DND-41 (cell line): ENCODE data around the gene EXOC6.

Experiments used
- ATAC-seq: fragments of 200-7000 bp; cut with Tn5 transposase; 3 replicates; pipeline ENCODE4 v1.9.1; 2021; ENCODE audit warnings: low read depth; ENCODE audit not compliant: insufficient read depth
- DNase-seq: peaks from one replicate; pipeline ENCODE4 v3.0.0-alpha.2; 2020
- H2AFZ ChIP-seq: 2 replicates; pipeline ENCODE4 v1.6.0; 2012; ENCODE audit warnings: low read depth, low read length
- H3K27ac ChIP-seq: 2 replicates; pipeline ENCODE4 v1.5.1; 2012; ENCODE audit warnings: low read length, inconsistent platforms
- H3K27me3 ChIP-seq: fragments of 200-600 bp; sonication (generic); 2 replicates; pipeline ENCODE4 v1.6.0; 2012; ENCODE audit warnings: low read length, mild to moderate bottlenecking, inconsistent platforms; ENCODE audit not compliant: insufficient read depth, poor library complexity
- H3K36me3 ChIP-seq: 2 replicates; pipeline ENCODE4 v1.5.1; 2012; ENCODE audit warnings: low read length, inconsistent platforms; ENCODE audit not compliant: insufficient read depth
- H3K4me1 ChIP-seq: 2 replicates; pipeline ENCODE4 v1.5.1; 2012; ENCODE audit warnings: mild to moderate bottlenecking, low read length; ENCODE audit not compliant: insufficient read depth
- H3K4me2 ChIP-seq: 2 replicates; pipeline ENCODE4 v1.6.0; 2012; ENCODE audit warnings: mild to moderate bottlenecking, moderate library complexity, low read length, inconsistent platforms; ENCODE audit not compliant: insufficient read depth
- H3K4me3 ChIP-seq, 2 experiments: fragments of 200-600 bp in 1 of 2; shearing (Covaris generic) in 1 of 2; 2 replicates each; pipeline ENCODE4 v1.5.1; 2012 to 2016; ENCODE audit warnings: inconsistent platforms in 2 of 2, low read length in 2 of 2, mild to moderate bottlenecking in 2 of 2, low read depth in 1 of 2, moderate library complexity in 1 of 2
- H3K79me2 ChIP-seq: 2 replicates; pipeline ENCODE4 v1.6.0; 2012; ENCODE audit warnings: low read length, inconsistent platforms; ENCODE audit not compliant: insufficient read depth
- H3K9ac ChIP-seq: 2 replicates; pipeline ENCODE4 v1.6.0; 2012; ENCODE audit warnings: low read depth, mild to moderate bottlenecking, inconsistent platforms, low read length, moderate library complexity
- H3K9me3 ChIP-seq: 2 replicates; pipeline ENCODE4 v1.5.1; 2012; ENCODE audit warnings: low read length, moderate library complexity, mild to moderate bottlenecking, inconsistent platforms; ENCODE audit not compliant: insufficient read depth, severe bottlenecking
- H4K20me1 ChIP-seq: 2 replicates; pipeline ENCODE4 v1.6.0; 2012; ENCODE audit warnings: low read length; ENCODE audit not compliant: insufficient read depth
- CTCF ChIP-seq: IDR thresholded peaks from 2 replicates; pipeline ENCODE4 v1.5.1; 2012; ENCODE audit warnings: borderline replicate concordance, low read length, moderate library complexity, mild to moderate bottlenecking; ENCODE audit not compliant: poor library complexity, severe bottlenecking; ENCODE audit errors: extremely low read depth
- EZH2 ChIP-seq: IDR thresholded peaks from 3 replicates; pipeline ENCODE4 v1.6.1; 2012; ENCODE audit warnings: borderline replicate concordance, low read depth, mild to moderate bottlenecking, moderate library complexity, low read length, inconsistent platforms; ENCODE audit not compliant: severe bottlenecking

The EXOC6 gene

GRCh38 chr10:92811986-92812385, 36.3 kb upstream of the EXOC6 start:
- Histone ChIP-seq H2AFZ (no peak overlapping the region), H3K27ac (no peak overlapping the region), H3K4me3 (no peak overlapping the region), H3K36me3 (no peaks in the 10 kb centered on the region), H3K9ac (no peak overlapping the region), H3K79me2 (no peaks in the 10 kb centered on the region), H3K27me3 (no peaks in the 10 kb centered on the region), H3K9me3 (no peaks in the 10 kb centered on the region), H3K4me2 (no peak overlapping the region), H4K20me1 (no peaks in the 10 kb centered on the region), H3K4me1 (no peaks in the 10 kb centered on the region)
- no peak for ATAC-seq
- DNase-seq: no peak
- TF ChIP-seq CTCF (no peak), EZH2 (no peak)

GRCh38 chr10:92813979-92814378, 34.3 kb upstream of the EXOC6 start:
- no peaks in the 10 kb centered on the region for H3K79me2 ChIP-seq
- ATAC-seq (no peak), DNase-seq (no peak)
- no peak for TF ChIP-seq EZH2
- no peak for TF ChIP-seq CTCF
- H2AFZ ChIP-seq: no peak overlapping the region
- H3K27me3 ChIP-seq: no peaks in the 10 kb centered on the region
- no peaks in the 10 kb centered on the region for H3K4me1 ChIP-seq
- H3K9ac ChIP-seq: no peak overlapping the region
- H3K4me3 ChIP-seq: no peak overlapping the region
- H3K9me3 ChIP-seq: no peaks in the 10 kb centered on the region
- H4K20me1 ChIP-seq: no peaks in the 10 kb centered on the region
- H3K4me2 ChIP-seq: no peak overlapping the region
- no peak overlapping the region for H3K27ac ChIP-seq
- H3K36me3 ChIP-seq: no peaks in the 10 kb centered on the region

- Histone ChIP-seq H3K27ac (no peak overlapping the region), H2AFZ (no peak overlapping the region), H3K4me3 (no peak overlapping the region), H3K9me3 (no peaks in the 10 kb centered on the region), H4K20me1 (no peaks in the 10 kb centered on the region), H3K79me2 (no peaks in the 10 kb centered on the region), H3K9ac (no peak overlapping the region), H3K36me3 (no peaks in the 10 kb centered on the region), H3K27me3 (no peaks in the 10 kb centered on the region), H3K4me1 (no peaks in the 10 kb centered on the region), H3K4me2 (no peak overlapping the region)
- no peak for TF ChIP-seq EZH2
- no peak for TF ChIP-seq CTCF
- DNase-seq: no peak
- ATAC-seq: no peak
Measured at GRCh38 chr10:92814790-92815189, 33.5 kb upstream of the EXOC6 start.

GRCh38 chr10:92816091-92816531, 32.2 kb upstream of the EXOC6 start:
- no peak overlapping the region for H3K27ac ChIP-seq
- H3K9ac ChIP-seq: no peak overlapping the region

More at GRCh38 chr10:92816091-92816531, 32.2 kb upstream of the EXOC6 start:
- Histone ChIP-seq H3K9me3 (no peaks in the 10 kb centered on the region), H3K4me2 (no peak overlapping the region), H3K4me1 (no peaks in the 10 kb centered on the region), H4K20me1 (no peaks in the 10 kb centered on the region), H3K27me3 (no peaks in the 10 kb centered on the region), H3K36me3 (no peaks in the 10 kb centered on the region), H3K4me3 (no peak overlapping the region), H3K79me2 (no peaks in the 10 kb centered on the region), H2AFZ (no peak overlapping the region)
- TF ChIP-seq EZH2: no peak
- TF ChIP-seq CTCF: no peak
- DNase-seq (no peak), ATAC-seq (no peak)
